Kidney capillary endothelial cell (primary cell): ENCODE results near the gene TRIM51G.
"Not testable (repeated sequence)": the region's sequence is repeated elsewhere in the genome, so short reads cannot be mapped to it uniquely, and the experiment has no call there.

ENCODE experiments used
- DNase-seq: peaks from one replicate; pipeline ENCODE4 v3.0.0-alpha.2; 2018; ENCODE audit warnings: low spot score

TRIM51G gene, protein sequence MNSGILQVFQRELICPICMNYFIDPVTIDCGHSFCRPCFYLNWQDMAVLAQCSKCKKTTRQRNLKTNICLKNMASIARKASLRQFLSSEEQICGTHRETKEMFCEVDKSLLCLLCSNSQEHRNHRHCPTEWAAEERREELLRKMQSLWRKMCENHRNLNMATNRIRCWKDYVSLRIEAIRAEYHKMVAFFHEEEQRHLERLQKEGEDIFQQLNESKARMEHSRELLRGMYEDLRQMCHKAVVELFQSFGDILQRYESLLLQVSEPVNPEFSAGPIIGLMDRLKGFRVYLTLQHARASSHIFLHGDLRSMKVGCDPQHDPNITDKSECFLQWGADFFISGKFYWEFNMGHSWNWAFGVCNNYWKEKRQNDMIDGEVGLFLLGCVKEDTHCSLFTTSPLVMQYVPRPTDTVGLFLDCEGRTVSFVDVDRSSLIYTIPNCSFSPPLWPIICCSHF

DNA sequence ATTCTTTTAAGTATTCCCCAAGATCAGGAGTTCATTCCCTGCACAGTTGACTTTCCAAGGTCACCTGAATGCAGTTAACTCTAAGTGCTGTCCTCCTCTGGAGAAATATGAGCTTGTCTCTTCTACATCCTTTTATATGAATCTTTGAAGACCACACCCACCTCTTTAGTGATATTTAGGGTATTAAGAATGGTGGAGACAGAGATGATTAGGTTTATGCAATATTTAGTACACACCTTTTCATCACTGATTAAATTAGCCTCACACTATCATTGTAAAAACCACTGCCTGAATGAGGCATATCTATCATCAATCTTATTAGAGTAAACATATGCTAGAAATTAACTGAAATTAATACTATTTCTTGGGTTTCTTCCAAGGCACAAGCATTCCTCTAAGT lies at the start of gene TRIM51G:
Gene TRIM51G (minus strand): TSS at position 101 of the 400 bp plus-strand sequence. CDS start 2,190 bp downstream, outside the sequence.
- DNase-seq: not testable (repeated sequence)

- not testable (repeated sequence) for DNase-seq
Observed at GRCh38 chr11:49028523-49028922, 44.8 kb upstream of the TRIM51G start, which contains the start of gene TRIM49B. TRIM49B (plus strand) TSS chr11:49028823; CDS start chr11:49031600, 2,777 bp downstream.

DNA sequence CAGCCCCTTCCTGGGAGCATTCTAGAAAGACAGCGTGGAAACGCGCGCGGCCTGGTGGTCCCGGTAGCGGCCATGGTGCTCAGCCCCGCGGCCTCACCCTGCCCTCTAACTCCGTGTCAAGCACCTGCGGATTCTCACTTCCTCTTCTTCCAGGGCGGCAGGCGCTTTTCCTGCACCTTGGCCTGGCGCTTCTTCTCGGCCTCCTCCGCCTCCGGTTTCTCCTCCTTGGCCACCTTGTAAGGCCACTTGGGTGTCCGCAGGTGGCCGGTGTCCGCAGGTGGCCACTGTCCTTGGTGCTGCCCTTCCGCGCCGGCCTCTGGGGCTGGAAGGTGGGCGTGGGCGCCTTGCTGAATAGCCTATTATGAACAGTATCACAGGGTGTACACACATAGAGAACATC lies 15.1 kb downstream of the TRIM51G start:
- DNase-seq: not testable (repeated sequence)

DNA sequence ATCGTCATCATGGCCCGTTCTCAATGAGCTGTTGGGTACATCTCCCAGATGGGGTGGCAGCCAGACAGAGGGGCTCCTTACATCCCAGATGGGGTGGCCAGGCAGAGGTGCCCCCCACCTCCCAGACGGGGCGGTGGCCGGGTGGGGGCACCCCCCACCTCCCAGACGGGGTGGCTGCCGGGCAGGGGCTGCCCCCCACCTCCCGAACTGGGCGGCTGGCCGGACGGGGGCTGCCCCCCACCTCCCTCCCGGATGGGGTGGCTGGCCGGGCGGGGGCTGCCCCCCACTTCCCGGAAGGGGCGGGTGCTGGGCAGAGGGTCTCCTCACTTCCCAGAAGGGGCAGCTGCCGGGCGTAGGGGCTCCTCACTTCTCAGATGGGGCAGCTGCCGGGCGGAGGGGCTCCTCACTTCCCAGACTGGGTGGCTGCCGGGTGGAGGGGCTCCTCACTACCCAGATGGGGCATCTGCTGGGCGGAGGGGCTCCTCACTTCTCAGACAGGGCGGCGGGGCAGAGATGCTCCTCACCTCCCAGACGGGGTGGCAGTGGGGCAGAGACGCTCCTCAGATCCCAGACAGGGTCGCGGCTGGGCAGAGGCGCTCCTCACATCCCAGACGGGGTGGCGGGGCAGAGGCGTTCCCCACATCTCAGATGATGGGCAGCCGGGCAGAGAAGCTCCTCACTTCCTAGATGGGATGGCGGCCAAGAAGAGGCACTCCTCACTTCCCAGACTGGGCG lies 28.2 kb downstream of the TRIM51G start:
- not testable (repeated sequence) for DNase-seq

DNA sequence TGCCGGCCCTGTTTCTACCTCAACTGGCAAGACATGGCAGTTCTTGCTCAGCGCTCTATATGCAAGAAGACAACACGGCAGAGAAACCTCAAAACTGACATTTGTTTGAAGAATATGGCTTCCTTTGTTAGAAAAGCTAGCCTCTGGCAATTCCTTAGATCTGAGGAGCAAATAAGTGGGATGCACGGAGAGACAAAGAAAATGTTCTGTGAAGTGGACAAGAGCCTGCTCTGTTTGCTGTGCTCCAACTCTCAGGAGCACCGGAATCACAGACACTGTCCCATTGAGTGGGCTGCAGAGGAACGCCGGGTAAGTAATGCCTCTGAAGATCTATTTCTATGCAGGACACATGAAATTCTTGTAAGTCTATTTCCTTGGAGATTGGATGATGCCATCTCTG lies 37.9 kb downstream of the TRIM51G start:
- not testable (repeated sequence) for DNase-seq
